CD4-positive, alpha-beta T cell (primary cell): Measurements from ENCODE around the gene CCR7. TPM values are rescaled to one million over a fixed set of nuclear protein-coding genes. Genes with fewer than 3 reads are reported as not detected.

Experiments
- ATAC-seq: fragments of 200-7000 bp; cut with Tn5 transposase; one replicate; pipeline ENCODE4 v1.10.0; 2022; ENCODE audit warnings: mild to moderate bottlenecking; ENCODE audit not compliant: poor library complexity
- CTCF ChIA-PET: fragments of 350-600 bp; sonication (Branson Sonifier 250); formaldehyde crosslinking; loops from one replicate; lab custom pipeline; 2021; ENCODE audit warnings: antibody characterized with exemption, inconsistent platforms; lab: Charles Lee
- POLR2A ChIA-PET: fragments of 350-600 bp; sonication (Branson Sonifier 250); formaldehyde crosslinking; loops from one replicate; lab custom pipeline; 2021; ENCODE audit warnings: antibody characterized with exemption, inconsistent platforms; lab: Charles Lee
- DNase-seq, 14 experiments: peaks; one replicate each; pipeline ENCODE4 v3.0.0-alpha.2; 2013 to 2020; ENCODE audit warnings: mixed read lengths in 2 of 14
- H3K27ac ChIP-seq, 2 donors: one replicate each; pipeline versions ENCODE4 v1.5.1 to v1.7.0; 2013; ENCODE audit warnings: low read length in 2 of 2, low read depth in 1 of 2, mild to moderate bottlenecking in 1 of 2
- H3K27me3 ChIP-seq, 2 experiments: 1 replicate in 1 of 2; 2 replicates in 1 of 2; pipeline versions ENCODE4 v1.6.1 to v1.7.0; 2013; ENCODE audit warnings: low read length in 2 of 2, control low read depth in 1 of 2, mild to moderate bottlenecking in 1 of 2, moderate library complexity in 1 of 2; ENCODE audit not compliant: insufficient read depth in 2 of 2, control insufficient read depth in 1 of 2
- H3K36me3 ChIP-seq: one replicate; pipeline ENCODE4 v1.6.1; 2013; ENCODE audit warnings: low read length, control low read depth; ENCODE audit not compliant: insufficient read depth
- H3K4me1 ChIP-seq: one replicate; pipeline ENCODE4 v1.6.1; 2013; ENCODE audit warnings: low read length, control low read depth; ENCODE audit not compliant: insufficient read depth
- H3K4me3 ChIP-seq: one replicate; pipeline ENCODE4 v1.5.1; 2013; ENCODE audit warnings: mild to moderate bottlenecking, low read length, moderate library complexity
- H3K9me3 ChIP-seq, 2 experiments: 1 replicate in 1 of 2; 2 replicates in 1 of 2; pipeline versions ENCODE4 v1.6.1 to v1.7.0; 2013; ENCODE audit warnings: low read length in 2 of 2, mild to moderate bottlenecking in 2 of 2, control low read depth in 1 of 2, moderate library complexity in 1 of 2; ENCODE audit not compliant: control insufficient read depth in 1 of 2, insufficient read depth in 1 of 2
- H3K27ac Mint-ChIP-seq: one replicate; pipeline ENCODE4 v1.8.0; 2020; ENCODE audit warnings: mixed read lengths
- H3K27me3 Mint-ChIP-seq: one replicate; pipeline ENCODE4 v1.8.0; 2021; ENCODE audit warnings: mixed read lengths
- H3K36me3 Mint-ChIP-seq: one replicate; pipeline ENCODE4 v1.8.0; 2021; ENCODE audit warnings: low read depth, mixed read lengths
- H3K4me1 Mint-ChIP-seq: one replicate; pipeline ENCODE4 v1.8.0; 2021; ENCODE audit warnings: low read depth, mixed read lengths
- H3K4me3 Mint-ChIP-seq: one replicate; pipeline ENCODE4 v1.8.0; 2020; ENCODE audit warnings: mild to moderate bottlenecking, mixed read lengths
- H3K9me3 Mint-ChIP-seq: one replicate; pipeline ENCODE4 v1.8.0; 2020; ENCODE audit warnings: mixed read lengths
- intact Hi-C, 2 experiments: fragments of 100-400 bp; cut with DNase I in 1 of 2; cut with micrococcal nuclease in 1 of 2; formaldehyde crosslinking; loops; one replicate each; pipeline versions ENCODE4 v1.15.1 to v1.9.0; 2023 to 2025; cut with DNase I, micrococcal nuclease
- total RNA-seq, 174 experiments: library from RNA in 2 of 174; stranded (reverse) in 2 of 174; gene quantifications; one replicate each; pipeline ENCODE4 v1.2.3 and lab custom pipeline; 2021 to 2026
- TF ChIP-seq, protein P1 (sequence below): fragments of 200-600 bp; IDR thresholded peaks from one replicate; pipeline ENCODE4 v1.8.0; 2022; ENCODE audit warnings: antibody characterized with exemption, mild to moderate bottlenecking

CCR7 gene
- total RNA-seq, 2 experiments from 2014 or later = 170 to 180 TPM

DNA sequence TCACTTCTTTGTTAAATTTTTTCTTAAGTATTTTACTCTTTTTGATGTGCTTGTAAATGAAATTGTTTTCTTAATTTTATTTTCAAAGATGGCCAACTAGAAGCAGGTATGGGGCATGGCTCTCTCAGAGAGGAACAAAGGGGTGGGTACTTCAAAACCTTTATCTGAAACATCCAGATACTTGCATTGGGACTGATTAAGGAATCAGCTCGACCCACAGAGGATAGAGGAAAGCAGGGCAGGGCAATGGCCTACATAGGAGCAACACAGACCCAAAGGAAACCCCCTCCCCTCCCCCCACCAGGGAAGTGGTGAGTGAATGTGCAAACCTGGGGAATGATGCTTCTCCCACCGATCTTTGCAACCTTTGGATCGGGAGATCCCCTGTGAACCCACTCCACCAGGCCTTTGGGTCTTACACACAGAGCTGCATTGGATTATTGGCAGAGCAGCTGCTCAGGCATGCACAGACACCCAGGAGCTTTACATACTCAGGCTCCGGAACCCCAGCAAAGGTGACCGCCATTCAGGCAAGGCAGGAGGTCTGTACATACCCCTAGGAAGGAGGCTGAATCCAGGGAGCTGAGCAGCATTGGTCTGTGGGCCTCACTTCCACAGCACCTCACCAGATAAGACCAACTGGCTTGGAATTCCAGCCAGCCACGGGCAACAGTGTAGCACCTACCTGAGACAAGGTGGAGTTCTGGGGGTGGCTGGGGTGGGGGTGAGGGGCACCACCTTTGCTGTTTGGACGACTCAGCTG is 3.0 kb upstream of the CCR7 start:
- Mint-ChIP-seq H3K9me3 (peaks cover 8% of the 10 kb centered on the region), H3K4me1 (peaks cover 86% of the 10 kb centered on the region), H3K36me3 (peaks cover 61% of the 10 kb centered on the region), H3K27ac (peak overlapping the region; percentile 92), H3K4me3 (no peak overlapping the region), H3K27me3 (no peaks in the 10 kb centered on the region)
- Histone ChIP-seq H3K4me3 (no peak overlapping the region), H3K4me1 (peaks cover 51% of the 10 kb centered on the region), H3K9me3 (no peaks in the 10 kb centered on the region), H3K27ac (no peak overlapping the region), H3K27me3 (no peaks in the 10 kb centered on the region), H3K36me3 (no peaks in the 10 kb centered on the region)
- CTCF ChIA-PET = interaction anchor here (2.7 to 13.0 kb wide), 2 partner anchors 8 to 41 kb away, joined by 7 to 288 read pairs; no protein-coding TSS in a partner anchor
- intact Hi-C loops = loop anchor here in 1 of 2 experiments (10.0 kb wide), 1 partner anchor 157 kb away; no protein-coding TSS in a partner anchor
- TF ChIP-seq, protein P1, sequence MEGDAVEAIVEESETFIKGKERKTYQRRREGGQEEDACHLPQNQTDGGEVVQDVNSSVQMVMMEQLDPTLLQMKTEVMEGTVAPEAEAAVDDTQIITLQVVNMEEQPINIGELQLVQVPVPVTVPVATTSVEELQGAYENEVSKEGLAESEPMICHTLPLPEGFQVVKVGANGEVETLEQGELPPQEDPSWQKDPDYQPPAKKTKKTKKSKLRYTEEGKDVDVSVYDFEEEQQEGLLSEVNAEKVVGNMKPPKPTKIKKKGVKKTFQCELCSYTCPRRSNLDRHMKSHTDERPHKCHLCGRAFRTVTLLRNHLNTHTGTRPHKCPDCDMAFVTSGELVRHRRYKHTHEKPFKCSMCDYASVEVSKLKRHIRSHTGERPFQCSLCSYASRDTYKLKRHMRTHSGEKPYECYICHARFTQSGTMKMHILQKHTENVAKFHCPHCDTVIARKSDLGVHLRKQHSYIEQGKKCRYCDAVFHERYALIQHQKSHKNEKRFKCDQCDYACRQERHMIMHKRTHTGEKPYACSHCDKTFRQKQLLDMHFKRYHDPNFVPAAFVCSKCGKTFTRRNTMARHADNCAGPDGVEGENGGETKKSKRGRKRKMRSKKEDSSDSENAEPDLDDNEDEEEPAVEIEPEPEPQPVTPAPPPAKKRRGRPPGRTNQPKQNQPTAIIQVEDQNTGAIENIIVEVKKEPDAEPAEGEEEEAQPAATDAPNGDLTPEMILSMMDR = no peak
- ATAC-seq (no peak), DNase-seq (peak in 1 of 14 experiments; percentile 26)
- POLR2A ChIA-PET = interaction anchor here (0.6 to 33.8 kb wide), 15 partner anchors 8 to 1793 kb away, joined by 3 to 1290 read pairs (median 4); partner anchors contain the start of gene EIF1

DNA sequence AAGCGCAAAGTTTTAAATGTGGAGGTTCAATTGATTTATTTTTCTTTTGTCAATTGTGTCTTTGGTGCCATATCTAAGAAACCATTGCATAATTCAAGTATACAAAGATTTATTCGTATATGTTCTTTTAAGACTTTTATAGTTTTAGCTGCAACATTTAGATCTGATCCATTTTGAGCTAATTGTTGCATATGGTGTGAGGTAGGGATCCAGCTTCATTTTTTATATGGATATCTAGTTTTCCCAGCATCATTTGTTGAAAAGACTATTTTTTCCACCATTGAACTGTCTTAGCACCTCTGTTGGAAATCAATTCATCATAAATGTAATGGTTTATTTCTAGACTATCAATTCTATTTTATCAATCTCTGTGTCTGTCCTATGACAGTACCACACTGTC is 2.1 kb upstream of the CCR7 start:
- Histone ChIP-seq H3K9me3 (no peaks in the 10 kb centered on the region), H3K27me3 (no peaks in the 10 kb centered on the region), H3K4me1 (peaks cover 60% of the 10 kb centered on the region), H3K27ac (peak overlapping the region in 1 of 2 donors; percentile 25), H3K36me3 (no peaks in the 10 kb centered on the region), H3K4me3 (no peak overlapping the region)
- H3K4me1 Mint-ChIP-seq = peaks cover 86% of the 10 kb centered on the region
- POLR2A ChIA-PET = interaction anchor here (0.6 to 33.8 kb wide), 8 partner anchors 9 to 48 kb away, joined by 3 to 1290 read pairs (median 4); no protein-coding TSS in a partner anchor
- DNase-seq (no peak), ATAC-seq (no peak)
- no peak overlapping the region for H3K4me3 Mint-ChIP-seq
- peak overlapping the region; percentile 92 for H3K27ac Mint-ChIP-seq
- H3K36me3 Mint-ChIP-seq = peaks cover 61% of the 10 kb centered on the region
- CTCF ChIA-PET = interaction anchor here (13.0 kb wide), 1 partner anchor 42 kb away, joined by 288 read pairs; no protein-coding TSS in a partner anchor
- H3K27me3 Mint-ChIP-seq = no peaks in the 10 kb centered on the region
- peaks cover 5% of the 10 kb centered on the region for H3K9me3 Mint-ChIP-seq
- intact Hi-C loops = loop anchor here in 1 of 2 experiments (10.0 kb wide), 1 partner anchor 157 kb away; no protein-coding TSS in a partner anchor
- TF ChIP-seq, protein P1 = no peak

DNA sequence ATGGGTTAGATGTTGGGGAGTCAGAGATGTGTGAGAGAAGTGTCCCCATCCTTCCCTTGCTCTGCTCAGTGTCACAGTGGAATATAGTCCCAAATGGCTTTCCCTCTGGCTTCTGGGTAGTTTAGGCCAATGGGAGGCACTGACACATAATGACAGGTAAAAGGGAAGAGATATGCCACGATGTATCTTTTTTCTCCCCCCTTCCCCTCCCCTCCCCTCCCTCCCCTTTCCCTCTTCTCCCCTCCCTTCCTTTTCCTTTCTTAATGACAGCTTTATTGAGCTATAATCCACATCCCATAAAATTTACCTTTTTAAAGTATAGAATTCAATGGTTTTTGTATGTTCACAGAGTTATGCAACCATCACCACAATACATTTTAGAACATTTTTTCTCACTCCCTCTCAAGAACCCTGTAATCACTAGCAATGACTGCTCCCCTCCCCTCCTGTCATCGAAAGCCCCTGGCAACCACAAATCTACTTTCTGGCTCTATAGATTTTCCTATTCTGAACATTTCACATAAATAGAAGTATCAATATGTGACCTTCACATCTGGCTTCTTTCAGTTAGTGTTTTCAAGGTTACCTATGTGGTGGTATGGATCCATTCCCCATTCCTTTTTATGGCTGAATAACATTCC is 617 bp upstream of the CCR7 start:
- peaks cover 75% of the 10 kb centered on the region for H3K4me1 ChIP-seq
- peaks cover 82% of the 10 kb centered on the region for H3K4me1 Mint-ChIP-seq
- ATAC-seq = peak; percentile 2

More for the DNA sequence above, 617 bp upstream of the CCR7 start:
- ChIA-PET CTCF (interaction anchor here (1.4 to 13.0 kb wide), 3 partner anchors 33 to 55 kb away, joined by 4 to 288 read pairs (median 59); no protein-coding TSS in a partner anchor), POLR2A (interaction anchor here (1.4 to 33.8 kb wide), 8 partner anchors 10 to 50 kb away, joined by 5 to 1290 read pairs (median 50); no protein-coding TSS in a partner anchor)
- peak in 3 of 14 experiments; percentile 55 to 69 (median 64) for DNase-seq
- intact Hi-C loops = loop anchor here (1.0 to 10.0 kb wide), 5 partner anchors 16 to 159 kb away; no protein-coding TSS in a partner anchor
- H3K4me3 Mint-ChIP-seq = peak overlapping the region; percentile 91
- H3K36me3 Mint-ChIP-seq = peaks cover 61% of the 10 kb centered on the region
- Histone ChIP-seq H3K36me3 (peaks cover 10% of the 10 kb centered on the region), H3K27ac (peak overlapping the region; percentile 92 to 100), H3K4me3 (peak overlapping the region; percentile 97), H3K9me3 (no peaks in the 10 kb centered on the region), H3K27me3 (no peaks in the 10 kb centered on the region)
- no peaks in the 10 kb centered on the region for H3K27me3 Mint-ChIP-seq
- peak overlapping the region; percentile 92 for H3K27ac Mint-ChIP-seq
- TF ChIP-seq, protein P1 = no peak
- no peaks in the 10 kb centered on the region for H3K9me3 Mint-ChIP-seq
